Right ventricle myocardium inferior (tissue), 1 donor: Measurements from ENCODE around the gene NXPE2. TPM values are rescaled to one million over a fixed set of nuclear protein-coding genes. Genes with fewer than 3 reads are reported as not detected.
"Not testable (repeated sequence)": the region's sequence is repeated elsewhere in the genome, so short reads cannot be mapped to it uniquely, and the experiment has no call there.

Source experiments
- ATAC-seq: fragments of 200-7000 bp; cut with Tn5 transposase; one replicate; pipeline ENCODE4 v1.9.1; 2020; ENCODE audit warnings: mild to moderate bottlenecking, moderate library complexity
- DNase-seq: peaks from one replicate; pipeline ENCODE4 v3.0.0; 2021; ENCODE audit errors: missing footprints
- intact Hi-C: fragments of 100-400 bp; cut with DNase I; formaldehyde crosslinking; loops from one replicate; pipeline ENCODE4 v1.11.0; 2022
- long read RNA-seq: library from polyadenylated mRNA; unstranded; transcript quantifications from one replicate; pipeline ENCODE4 v2.0.0, GENCODE V29; 2021
- total RNA-seq: library from RNA; stranded (reverse); fragmentation: NEBNext Ultra II Directional; extraction: Animal tissue kit (Norgen Biotek cat#: 25700); gene quantifications from one replicate; pipeline ENCODE4 v1.2.1, GENCODE V29; 2021
- donor health status: DM: no; HTN: yes; CAD: no; lungs with severe emphysema.

NXPE2 gene
- total RNA-seq = 0.14 TPM
- long read RNA-seq = 0 reads

DNA sequence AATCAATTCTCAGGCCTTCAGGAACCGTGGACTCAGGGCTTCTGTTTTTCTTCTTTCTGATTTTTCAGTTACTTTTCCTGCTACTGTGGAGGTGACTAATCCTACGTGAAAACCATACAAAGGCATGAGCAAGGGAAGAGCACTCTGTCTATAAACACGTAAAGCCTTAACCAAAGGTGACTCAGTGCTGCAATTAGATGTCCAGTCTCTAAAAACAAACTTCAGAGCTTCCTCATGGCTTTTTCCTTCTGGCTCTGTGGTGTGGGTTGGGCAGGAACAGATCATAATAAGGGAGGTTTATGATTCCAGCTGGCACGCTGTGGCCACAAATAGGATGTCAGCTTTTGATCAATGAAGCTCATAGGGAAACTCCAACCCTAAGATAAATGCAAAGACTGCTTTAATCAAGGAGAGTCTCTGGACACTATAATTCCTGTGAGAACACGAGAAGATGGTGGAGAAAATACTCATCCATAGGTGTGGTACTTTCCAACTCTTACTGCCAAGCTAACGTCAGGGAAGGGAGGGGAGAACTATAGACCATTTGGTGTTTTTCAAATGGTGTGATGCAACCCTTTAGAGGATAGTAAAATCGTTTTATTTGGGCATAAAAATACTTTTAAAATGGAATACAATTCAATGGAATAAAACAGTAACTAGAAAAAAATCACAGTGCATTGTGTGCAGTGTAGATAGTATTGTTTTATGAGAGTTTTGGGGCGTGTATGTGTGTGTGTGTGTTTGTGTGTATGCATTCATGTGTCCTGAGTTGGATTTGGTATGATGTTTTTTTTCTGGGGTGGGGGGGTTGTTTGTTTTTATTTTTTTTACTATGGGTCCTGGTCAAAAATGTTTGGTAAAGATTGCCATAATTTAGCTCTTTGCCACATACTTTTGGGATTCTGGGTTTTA, at the start of gene NXPE2:
Gene NXPE2, plus strand, starts transcription at position 403 of the 912 bp plus-strand sequence. Its CDS starts 49 bp downstream, at position 452.
- no peak for DNase-seq
- intact Hi-C loops = no loop called here
- ATAC-seq = peak; percentile 39

DNA sequence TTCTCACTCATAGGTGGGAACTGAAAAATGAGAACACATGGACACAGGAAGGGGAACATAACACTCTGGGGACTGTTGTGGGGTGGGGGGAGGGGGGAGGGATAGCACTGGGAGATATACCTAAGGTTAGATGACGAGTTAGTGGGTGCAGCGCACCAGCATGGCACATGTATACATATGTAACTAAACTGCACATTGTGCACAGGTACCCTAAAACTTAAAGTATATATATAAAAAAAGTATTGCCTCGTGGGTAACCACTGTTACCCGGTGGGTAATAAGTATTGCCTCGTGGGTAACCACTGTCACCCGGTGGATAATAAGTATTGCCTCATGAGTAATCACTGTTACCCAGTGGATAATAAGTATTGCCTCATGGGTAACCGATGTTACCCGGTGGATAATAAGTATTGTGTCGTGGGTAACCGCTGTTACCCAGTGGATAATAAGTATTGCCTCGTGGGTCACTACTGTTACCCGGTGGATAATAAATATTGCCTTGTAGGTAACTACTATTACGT, 46.8 kb upstream of the NXPE2 start:
- ATAC-seq, DNase-seq, intact Hi-C loops: not testable (repeated sequence)

DNA sequence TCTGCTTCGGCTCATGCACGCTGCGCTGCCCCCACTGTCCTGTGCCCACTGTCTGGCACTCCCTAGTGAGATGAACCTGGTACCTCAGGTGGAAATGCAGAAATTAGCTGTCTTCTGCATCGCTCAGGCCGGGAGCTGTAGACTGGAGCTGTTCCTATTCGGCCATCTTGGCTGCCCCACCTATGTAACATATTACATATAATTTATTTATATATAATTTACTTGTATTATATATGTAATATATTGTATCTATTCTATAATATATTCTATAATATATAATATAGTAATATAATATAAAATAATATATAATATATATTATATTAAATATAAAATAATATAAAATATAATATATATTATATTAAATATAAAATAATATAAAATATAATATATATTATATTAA, 38.9 kb upstream of the NXPE2 start:
- intact Hi-C loops, ATAC-seq, DNase-seq: not testable (repeated sequence)

DNA sequence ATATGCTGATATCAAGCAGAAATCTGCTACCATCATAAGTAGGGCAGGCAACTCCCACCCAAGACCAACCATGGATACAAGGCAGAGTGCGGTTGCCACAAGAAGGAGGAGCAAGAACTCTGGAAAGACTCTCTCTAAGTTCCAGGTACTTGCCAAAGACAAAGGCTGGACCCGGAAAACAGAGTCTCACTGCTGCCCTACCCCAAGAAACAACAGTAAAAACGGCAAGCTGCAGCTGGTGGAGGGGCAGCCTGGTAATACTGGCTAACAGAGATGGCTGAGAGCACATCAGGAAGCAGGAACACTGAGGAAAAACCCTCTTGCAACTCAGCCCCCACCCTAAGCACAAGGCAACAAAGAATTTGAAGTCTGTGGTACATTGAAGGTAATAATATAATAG, 27.7 kb upstream of the NXPE2 start:
- intact Hi-C loops = no loop called here

DNA sequence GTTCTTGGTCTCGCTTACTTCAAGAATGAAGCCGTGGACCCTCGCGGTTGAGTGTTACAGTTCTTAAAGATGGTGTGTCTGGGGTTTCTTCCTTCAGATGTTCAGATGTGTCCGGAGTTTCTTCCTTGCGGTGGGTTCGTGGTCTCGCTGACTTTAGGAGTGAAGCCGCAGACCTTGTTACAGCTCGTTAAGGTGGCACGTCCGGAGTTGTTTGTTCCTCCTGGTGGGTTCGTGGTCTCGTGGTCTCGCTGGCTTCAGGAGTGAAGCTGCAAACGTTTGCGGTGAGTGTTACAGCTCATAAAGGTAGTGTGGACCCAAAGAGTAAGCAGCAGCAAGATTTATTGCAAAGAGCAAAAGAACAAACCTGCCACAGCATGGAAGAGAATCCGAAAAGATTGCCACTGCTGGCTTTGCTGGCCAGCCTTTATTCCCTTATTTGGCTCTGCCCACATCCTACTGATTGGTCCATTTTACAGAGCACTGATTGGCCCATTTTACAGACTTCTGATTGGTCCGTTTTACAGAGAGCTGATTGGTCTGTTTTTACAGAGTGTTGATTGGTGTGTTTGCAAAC, 27.1 kb upstream of the NXPE2 start:
- ATAC-seq (no peak), DNase-seq (peak; percentile 37)
- intact Hi-C loops = no loop called here

More for the DNA sequence above, 27.7 kb upstream of the NXPE2 start:
- DNase-seq = no peak
- no peak for ATAC-seq

DNA sequence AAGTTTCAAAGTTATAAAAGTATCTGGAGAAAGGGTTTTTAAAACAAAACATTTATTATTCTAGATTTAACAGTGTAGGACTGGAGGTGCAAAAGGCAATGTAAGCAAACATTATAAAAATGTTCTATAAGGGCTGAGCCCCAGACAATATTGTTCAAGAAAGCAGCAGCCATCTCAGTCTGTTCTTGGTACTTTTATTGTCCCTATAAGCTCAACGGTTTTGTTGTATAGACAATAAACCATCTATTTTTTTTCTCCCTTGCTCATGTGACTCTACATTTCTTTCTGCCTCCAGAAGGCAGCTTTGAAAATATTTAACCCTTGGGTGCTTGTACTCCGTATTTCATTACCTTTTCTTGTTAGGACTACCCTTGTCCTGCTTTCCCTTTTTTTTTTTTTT, 25.2 kb upstream of the NXPE2 start:
- DNase-seq = no peak
- intact Hi-C loops = no loop called here
- ATAC-seq = no peak

DNA sequence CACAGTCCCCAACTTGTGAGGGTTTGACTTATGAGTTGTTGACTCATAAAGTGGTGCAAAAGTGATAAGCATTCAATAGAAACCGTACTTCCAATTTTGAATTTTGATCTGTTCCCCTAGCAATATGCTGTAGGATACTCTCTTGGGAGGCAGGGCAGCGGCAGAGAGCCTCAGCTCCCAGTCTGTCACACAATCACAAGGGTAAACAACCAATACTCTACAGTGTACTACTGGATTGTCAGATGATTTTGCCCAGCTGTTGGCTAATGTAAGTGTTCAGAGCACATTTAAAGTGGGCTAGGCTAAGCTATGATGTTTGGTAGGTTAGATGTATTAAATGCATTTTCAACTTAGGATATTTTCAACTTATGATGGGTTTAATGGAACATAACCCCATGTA, 13.7 kb upstream of the NXPE2 start:
- intact Hi-C loops = no loop called here
- DNase-seq = no peak

DNA sequence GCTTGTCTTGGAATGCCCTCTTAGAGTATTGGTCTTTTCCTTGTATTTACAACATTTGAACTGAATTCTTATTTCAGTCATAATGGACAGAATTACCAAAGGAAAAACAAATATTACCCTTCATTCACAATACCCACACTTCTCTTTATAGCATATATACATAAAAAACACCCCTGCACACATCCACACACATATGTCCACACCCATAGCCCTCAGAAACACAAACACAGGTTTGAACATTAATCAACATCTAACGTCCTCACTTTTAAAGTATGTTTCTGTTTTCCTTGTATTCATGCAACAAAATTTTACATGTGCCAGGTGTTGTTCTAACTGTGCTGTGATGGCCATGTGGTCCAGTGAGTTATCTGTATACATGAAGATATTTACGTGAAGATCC, 11.6 kb upstream of the NXPE2 start:
- DNase-seq = no peak
- no peak for ATAC-seq
- intact Hi-C loops = no loop called here

More for the DNA sequence above, 13.7 kb upstream of the NXPE2 start:
- no peak for ATAC-seq

DNA sequence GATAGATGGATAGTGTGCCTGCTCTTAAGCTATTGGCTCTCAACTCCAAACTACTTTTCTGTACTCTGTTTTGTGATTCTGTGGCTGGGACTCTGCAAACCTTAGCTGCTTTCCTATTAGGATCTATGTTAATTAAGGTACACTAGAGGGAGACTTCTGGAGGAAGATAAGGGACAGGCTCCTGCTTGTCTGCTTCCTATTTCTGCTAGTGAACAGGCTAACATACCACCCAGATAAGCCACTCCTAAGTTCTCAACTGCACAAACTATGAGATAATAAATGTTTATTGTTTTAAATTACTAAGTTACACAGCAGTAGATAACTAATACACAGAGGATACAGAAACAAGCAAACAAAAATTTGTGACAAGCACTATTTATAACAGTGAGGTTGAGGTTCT, 10.2 kb upstream of the NXPE2 start:
- ATAC-seq = no peak
- DNase-seq = no peak

DNA sequence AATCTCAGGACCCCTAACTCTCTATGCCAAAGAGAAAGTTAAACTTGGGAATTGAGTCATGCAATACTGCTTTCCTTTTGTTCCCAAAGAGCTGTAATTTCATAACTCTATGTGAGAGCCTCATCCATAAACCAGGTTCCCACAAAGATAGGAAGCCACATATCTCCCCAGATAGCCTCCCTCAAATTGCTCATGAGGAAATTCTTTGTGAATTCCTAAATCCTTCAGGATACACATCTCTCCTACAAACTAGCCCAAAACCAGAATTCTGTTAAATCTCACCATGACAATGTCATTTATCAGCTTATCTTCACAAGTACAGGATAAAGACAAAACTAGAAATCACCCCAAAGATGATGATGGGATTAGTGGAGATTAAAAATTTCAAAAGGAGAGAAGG, 4.7 kb upstream of the NXPE2 start:
- ATAC-seq (no peak), DNase-seq (no peak)
- intact Hi-C loops = no loop called here

More for the DNA sequence above, 10.2 kb upstream of the NXPE2 start:
- intact Hi-C loops = no loop called here

DNA sequence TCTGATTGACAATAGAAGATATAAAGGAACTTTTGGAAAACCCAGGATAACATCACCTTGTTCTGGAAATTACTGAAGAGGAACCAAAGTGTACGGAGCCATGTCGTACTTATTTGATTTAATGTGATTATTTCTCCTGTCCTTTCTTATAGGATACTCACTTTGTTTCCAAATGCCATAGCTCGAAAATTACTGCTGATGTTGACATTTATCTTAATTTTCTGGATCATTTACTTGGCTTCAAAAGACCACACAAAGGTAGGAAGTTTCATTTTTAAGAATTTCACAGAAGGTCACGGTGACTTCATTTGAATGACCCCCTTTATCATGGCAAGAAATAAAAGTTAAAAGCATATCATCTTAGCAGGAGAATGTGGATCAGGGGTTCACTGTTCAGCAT, 1.2 kb downstream of the NXPE2 start:
- DNase-seq = no peak
- no peak for ATAC-seq
- intact Hi-C loops = no loop called here

DNA sequence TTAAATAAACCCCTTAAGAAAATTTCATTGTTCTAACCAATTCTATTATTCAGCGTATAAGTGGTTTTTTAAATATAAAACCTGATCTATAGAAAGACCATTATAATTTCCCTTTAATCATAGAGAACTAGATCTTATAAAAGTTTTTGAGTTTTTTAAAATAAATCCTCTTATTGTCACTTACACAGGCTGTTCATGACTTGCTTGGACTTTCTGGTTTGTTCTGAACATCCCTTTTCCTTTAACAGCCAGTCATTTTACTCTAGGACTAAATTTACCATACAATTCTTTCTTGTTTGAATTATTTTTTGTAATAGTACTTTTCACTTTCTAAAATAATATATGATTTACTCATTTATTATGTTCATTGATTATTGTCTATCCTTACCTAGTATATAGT, 4.7 kb downstream of the NXPE2 start:
- intact Hi-C loops = no loop called here
- ATAC-seq (no peak), DNase-seq (no peak)

DNA sequence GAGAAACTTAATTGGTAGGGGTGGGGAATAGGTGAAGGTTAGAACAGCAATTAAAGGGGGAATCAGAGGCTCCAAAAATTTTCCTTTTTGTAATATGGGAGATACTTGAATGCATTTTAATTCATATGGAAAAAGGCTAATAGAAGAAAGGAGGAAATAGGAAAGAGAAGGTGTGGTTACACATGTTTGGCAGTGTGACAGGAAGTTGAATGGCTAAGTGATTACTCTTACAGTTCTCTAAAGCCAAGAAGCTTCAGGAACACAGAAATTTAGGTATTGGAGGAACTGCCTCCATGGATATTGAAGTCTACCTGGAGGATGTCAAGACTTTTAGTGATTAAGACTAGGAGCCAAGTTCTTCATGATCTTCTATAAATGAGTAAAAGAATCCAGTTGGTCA, 6.3 kb downstream of the NXPE2 start:
- intact Hi-C loops = no loop called here
- no peak for DNase-seq
- ATAC-seq = no peak

DNA sequence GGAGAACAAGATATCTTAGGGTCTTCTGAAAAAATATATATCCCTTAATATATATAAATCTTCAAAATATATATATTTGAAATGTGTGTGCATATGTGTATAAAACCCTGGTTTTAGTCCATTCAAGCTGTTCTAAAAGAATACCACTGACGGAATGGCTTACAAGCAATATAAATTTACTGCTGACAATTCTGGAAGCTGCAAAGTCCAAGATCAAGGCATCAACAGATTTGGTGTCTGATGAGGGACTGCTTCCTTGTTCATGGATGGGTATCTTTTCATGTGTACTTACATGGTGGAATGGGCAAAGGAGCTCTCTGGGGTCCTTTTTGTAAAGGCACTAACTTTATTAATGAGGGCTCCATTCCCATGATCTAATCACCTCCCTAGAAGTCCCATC, 6.8 kb downstream of the NXPE2 start:
- DNase-seq (no peak), ATAC-seq (no peak)
- intact Hi-C loops = no loop called here

DNA sequence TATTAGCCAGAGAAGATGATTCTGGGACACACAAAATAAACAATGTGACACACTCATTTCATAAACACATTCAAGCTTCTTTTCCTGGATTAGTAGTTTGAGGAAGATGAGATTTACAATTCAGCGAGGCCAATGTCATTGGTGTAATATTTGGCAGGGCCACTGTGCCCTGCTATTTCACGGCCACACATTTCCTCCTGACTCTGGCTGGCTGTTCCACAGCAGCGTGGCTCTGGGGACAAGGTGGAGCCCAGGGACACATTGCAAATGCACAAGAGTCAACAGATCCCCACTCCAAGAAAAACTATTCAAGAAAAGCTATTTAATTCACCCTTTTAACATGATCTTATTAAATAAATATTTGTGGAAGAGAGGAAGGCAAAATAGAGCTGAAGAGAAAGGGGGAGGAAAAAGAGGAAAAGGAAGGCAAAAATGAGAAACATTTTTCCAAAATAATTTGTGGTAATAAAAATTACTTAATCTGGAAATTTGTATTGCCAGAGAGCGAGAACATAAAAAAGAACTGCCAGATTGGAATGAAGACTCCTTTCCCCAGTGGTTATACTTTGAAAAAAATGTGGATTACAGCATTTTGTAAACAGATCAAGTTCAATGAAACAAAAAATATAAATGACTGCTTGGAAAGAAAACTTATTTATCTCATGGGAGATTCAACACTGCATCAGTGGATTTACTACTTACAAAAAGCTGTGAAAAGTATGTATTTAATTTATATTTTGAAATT, 27.1 kb downstream of the NXPE2 start:
- ATAC-seq (peak; percentile 89), DNase-seq (no peak)
- intact Hi-C loops = no loop called here

DNA sequence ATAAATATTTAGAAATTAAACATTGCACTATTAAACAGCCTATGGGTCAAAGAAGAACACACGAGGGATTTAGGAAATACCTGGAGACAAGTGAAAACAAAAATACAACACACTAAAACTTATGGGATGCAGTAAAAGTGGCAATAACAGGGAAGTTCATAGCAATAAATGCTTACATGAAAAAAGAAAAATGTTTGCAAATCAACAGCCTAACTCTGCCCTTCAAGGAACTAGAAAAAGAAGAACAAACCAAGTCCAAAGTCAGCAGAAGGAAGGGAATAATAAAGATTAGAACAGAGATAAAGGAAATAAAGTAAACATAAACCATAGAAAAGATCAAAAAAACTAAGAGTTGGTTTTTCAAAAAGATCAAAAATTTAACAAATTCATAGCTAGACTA, 31.6 kb downstream of the NXPE2 start:
- ATAC-seq = no peak
- intact Hi-C loops = no loop called here
- no peak for DNase-seq

DNA sequence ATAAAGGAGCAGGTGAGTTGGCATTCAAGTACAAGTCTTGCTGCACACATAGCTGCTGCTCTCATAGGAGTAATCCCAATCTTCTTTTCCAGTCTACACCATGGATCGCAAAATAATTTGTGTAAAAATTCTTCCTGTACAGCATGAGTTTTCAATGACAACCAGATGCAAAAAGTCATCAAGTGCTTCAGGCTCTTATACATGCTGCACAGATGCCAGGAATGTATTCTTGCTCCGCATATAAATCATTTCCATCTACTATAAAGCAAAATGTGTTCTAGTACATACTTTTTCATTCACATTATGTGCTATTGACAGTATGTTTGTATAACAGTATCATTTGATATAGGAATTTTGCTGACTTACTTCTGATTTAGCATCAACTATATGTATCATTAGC, 35.4 kb downstream of the NXPE2 start:
- no peak for ATAC-seq
- intact Hi-C loops = no loop called here
- DNase-seq = no peak

DNA sequence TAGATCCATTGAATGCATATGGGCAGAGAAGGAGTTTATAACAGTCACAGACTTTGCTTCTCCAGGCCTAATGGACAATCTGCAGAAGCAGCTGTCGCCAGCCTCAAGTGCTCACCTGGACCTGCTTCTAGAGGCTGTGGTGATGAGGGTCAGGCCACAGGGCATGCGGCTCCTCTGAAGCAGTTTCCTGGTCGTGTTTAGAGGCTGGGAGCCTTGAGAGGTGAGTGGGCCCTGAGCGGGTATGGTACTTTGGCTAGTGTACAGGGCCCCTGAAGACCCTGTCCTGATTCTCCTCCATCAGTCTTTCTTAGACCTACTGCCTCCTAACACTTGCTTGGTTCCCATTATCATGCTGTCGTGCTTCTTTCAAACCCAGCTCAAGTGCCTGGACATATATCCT, 41.2 kb downstream of the NXPE2 start:
- no peak for ATAC-seq
- DNase-seq = no peak
- intact Hi-C loops = no loop called here

DNA sequence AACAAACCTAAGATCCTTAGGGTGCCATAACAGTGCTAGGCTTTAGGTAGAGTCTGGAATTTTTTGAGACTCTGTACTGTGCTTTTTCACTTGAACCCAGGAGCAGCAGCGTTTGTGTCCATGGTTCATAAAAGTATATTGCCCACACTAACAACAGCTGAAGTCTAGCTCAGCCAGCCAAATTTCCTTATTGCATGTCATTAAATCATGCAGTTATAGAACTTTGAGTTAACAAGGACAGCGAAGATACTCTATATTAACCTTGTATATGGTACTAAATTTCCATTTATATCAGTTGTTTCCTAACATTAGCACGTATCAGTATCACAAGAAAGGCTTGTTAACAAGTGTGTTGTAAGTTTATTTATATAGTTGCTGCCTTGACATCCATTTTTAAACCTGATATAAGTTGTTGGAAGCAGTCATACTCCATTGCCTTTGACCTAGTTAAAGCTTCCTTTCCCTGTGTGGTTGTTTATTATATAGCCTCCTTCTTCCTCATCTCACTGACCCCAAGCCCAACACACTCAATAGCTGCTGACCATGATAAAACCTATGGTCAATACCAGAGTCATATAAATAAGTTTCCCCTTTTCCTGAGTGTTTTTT, 46.7 kb downstream of the NXPE2 start:
- intact Hi-C loops = no loop called here
- DNase-seq = no peak
- ATAC-seq = no peak
